Measurements from ENCODE around the gene CNTNAP5. TPM values are rescaled to one million over a fixed set of nuclear protein-coding genes. Genes with fewer than 3 reads are reported as not detected.

Gene CNTNAP5
- total RNA-seq, 1 experiment from 2014 or later: not detected

DNA sequence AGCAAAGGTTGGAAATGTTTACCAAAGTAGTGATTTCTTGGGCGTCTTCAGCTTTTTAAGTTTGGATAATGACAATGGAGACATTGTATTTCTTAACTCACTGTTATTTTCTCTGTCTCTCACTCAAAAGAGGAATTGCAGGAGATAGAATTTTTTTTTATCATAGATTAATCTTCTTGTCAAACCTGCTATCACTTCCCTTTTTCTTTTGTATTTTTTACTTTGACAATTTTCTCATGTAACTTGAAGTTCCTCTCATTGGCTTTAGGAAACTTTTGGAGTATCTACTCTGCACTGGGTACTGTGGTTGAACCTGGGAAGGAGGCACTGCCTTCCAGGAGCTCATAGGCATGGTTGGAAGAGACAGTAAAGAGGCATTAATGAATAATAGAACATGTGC lies 489.1 kb downstream of the CNTNAP5 start:
- intact Hi-C loops (cut with micrococcal nuclease; ENCODE audit: unreplicated experiment): no loop called here
- CTCF ChIA-PET: no interaction called here
- Mint-ChIP-seq H3K27ac (ENCODE audit: unreplicated experiment) (no peak overlapping the region), H3K9me3 (ENCODE audit: low read depth, unreplicated experiment) (peaks cover 26% of the 10 kb centered on the region), H3K4me3 (ENCODE audit: low read depth, unreplicated experiment) (no peak overlapping the region), H3K36me3 (ENCODE audit: insufficient read depth, unreplicated experiment) (no peaks in the 10 kb centered on the region), H3K4me1 (ENCODE audit: low read depth, unreplicated experiment) (no peaks in the 10 kb centered on the region), H3K27me3 (ENCODE audit: unreplicated experiment) (no peaks in the 10 kb centered on the region)
- TF ChIP-seq, protein P1, sequence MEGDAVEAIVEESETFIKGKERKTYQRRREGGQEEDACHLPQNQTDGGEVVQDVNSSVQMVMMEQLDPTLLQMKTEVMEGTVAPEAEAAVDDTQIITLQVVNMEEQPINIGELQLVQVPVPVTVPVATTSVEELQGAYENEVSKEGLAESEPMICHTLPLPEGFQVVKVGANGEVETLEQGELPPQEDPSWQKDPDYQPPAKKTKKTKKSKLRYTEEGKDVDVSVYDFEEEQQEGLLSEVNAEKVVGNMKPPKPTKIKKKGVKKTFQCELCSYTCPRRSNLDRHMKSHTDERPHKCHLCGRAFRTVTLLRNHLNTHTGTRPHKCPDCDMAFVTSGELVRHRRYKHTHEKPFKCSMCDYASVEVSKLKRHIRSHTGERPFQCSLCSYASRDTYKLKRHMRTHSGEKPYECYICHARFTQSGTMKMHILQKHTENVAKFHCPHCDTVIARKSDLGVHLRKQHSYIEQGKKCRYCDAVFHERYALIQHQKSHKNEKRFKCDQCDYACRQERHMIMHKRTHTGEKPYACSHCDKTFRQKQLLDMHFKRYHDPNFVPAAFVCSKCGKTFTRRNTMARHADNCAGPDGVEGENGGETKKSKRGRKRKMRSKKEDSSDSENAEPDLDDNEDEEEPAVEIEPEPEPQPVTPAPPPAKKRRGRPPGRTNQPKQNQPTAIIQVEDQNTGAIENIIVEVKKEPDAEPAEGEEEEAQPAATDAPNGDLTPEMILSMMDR (IDR thresholded peaks at IDR 0.05; ENCODE audit: unreplicated experiment): no peak
- no TSS peak for BruUV-seq (replicated peaks)
- no peak for DNase-seq

DNA sequence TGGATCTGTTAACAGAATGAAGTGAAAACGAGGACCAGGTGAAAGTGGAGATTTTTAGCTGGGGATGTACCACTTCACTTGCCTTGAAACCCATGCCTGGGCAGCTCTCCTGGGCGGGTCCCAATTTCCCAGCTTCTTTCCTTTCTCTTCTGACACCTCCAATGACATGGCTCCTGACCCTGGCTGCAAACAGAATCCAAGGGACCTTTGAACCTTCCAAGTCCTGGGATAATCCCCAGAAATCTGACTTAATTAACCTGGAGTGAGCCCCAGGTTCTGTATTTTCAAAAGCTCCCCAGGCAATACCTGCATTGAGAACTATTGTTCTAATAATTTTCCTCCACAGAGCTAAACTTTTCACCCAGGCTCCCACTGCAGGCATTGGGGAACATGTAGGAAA lies 495.9 kb downstream of the CNTNAP5 start:
- Mint-ChIP-seq H3K4me3 (ENCODE audit: low read depth, unreplicated experiment) (no peak overlapping the region), H3K9me3 (ENCODE audit: low read depth, unreplicated experiment) (peaks cover 23% of the 10 kb centered on the region), H3K4me1 (ENCODE audit: low read depth, unreplicated experiment) (no peaks in the 10 kb centered on the region), H3K36me3 (ENCODE audit: insufficient read depth, unreplicated experiment) (no peaks in the 10 kb centered on the region), H3K27me3 (ENCODE audit: unreplicated experiment) (no peaks in the 10 kb centered on the region), H3K27ac (ENCODE audit: unreplicated experiment) (no peak overlapping the region)
- intact Hi-C loops (cut with micrococcal nuclease; ENCODE audit: unreplicated experiment): no loop called here
- TF ChIP-seq, protein P1 (IDR thresholded peaks at IDR 0.05; ENCODE audit: unreplicated experiment): no peak
- CTCF ChIA-PET: no interaction called here
- no peak for DNase-seq
- no TSS peak for BruUV-seq (replicated peaks)

DNA sequence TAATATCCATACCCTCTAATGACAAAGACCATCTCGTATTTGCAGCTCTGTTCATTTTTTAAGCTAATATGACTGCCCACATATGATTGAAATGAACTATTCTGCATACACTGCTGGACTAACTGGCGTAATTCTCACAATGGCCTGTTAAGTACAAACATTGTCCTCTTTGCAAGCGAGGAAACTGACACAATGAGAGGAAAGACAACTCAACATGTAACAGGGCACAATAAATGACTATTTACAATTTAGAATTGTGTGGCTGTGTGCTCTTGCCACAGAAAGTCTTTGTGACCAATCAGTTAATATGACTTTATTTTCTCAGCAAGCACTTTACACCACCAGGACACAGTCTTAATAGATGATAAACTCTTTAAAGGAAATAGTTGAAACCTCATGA lies 498.0 kb downstream of the CNTNAP5 start:
- no peak for DNase-seq
- intact Hi-C loops (cut with micrococcal nuclease; ENCODE audit: unreplicated experiment): no loop called here
- Mint-ChIP-seq H3K27me3 (ENCODE audit: unreplicated experiment) (no peaks in the 10 kb centered on the region), H3K4me1 (ENCODE audit: low read depth, unreplicated experiment) (no peaks in the 10 kb centered on the region), H3K36me3 (ENCODE audit: insufficient read depth, unreplicated experiment) (no peaks in the 10 kb centered on the region), H3K4me3 (ENCODE audit: low read depth, unreplicated experiment) (no peak overlapping the region), H3K27ac (ENCODE audit: unreplicated experiment) (no peak overlapping the region), H3K9me3 (ENCODE audit: low read depth, unreplicated experiment) (peaks cover 12% of the 10 kb centered on the region)
- no TSS peak for BruUV-seq (replicated peaks)
- TF ChIP-seq, protein P1 (IDR thresholded peaks at IDR 0.05; ENCODE audit: unreplicated experiment): no peak
- CTCF ChIA-PET: no interaction called here

DNA sequence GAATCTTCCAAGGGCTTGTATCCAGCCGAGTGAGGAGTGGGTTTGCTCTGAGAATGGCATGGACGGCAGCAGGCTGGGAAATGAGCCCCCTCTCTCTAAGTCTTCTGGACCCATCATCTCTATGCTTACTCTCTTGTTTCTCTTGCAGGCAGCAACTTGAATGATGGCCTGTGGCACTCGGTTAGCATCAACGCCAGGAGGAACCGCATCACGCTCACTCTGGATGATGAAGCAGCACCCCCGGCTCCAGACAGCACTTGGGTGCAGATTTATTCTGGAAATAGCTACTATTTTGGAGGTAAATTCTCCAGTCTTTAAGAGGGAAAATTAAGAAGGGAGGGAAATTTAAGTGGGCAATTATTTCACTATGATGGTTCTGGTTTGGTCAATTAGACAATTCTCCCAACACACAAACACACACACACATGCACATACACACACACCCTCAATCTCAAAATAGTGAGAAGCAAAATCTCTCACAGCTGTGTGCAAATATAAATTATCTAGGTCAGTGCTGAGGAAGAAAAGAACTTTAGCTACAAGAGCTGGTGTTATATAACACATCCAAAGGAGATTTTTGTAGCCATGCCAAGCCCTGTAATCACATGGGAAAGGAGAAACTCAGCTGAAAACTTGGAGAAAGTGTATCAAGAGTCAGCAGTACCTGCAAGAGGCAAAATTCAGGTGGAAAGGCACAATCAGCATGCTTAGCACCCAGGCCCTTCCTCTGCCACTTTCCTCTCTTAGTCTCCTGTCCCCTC lies 499.2 kb downstream of the CNTNAP5 start:
- no TSS peak for BruUV-seq (replicated peaks)
- Mint-ChIP-seq H3K4me3 (ENCODE audit: low read depth, unreplicated experiment) (no peak overlapping the region), H3K9me3 (ENCODE audit: low read depth, unreplicated experiment) (peaks cover 16% of the 10 kb centered on the region), H3K27ac (ENCODE audit: unreplicated experiment) (no peak overlapping the region), H3K27me3 (ENCODE audit: unreplicated experiment) (no peaks in the 10 kb centered on the region), H3K36me3 (ENCODE audit: insufficient read depth, unreplicated experiment) (no peaks in the 10 kb centered on the region), H3K4me1 (ENCODE audit: low read depth, unreplicated experiment) (no peaks in the 10 kb centered on the region)
- CTCF ChIA-PET: no interaction called here
- intact Hi-C loops (cut with micrococcal nuclease; ENCODE audit: unreplicated experiment): no loop called here
- no peak for DNase-seq
- TF ChIP-seq, protein P1 (IDR thresholded peaks at IDR 0.05; ENCODE audit: unreplicated experiment): no peak
